Progenitor cell of endocrine pancreas (in vitro differentiated cells): Measurements from ENCODE around the gene ADAMTS14. TPM values are rescaled to one million over a fixed set of nuclear protein-coding genes. Genes with fewer than 3 reads are reported as not detected.

Experiments
- DNase-seq: peaks from one replicate; pipeline ENCODE4 v3.0.0; 2021; ENCODE audit warnings: low spot score; ENCODE audit not compliant: unreplicated experiment
- H3K27ac Mint-ChIP-seq: 2 replicates; pipeline ENCODE4 v1.8.0; 2021; ENCODE audit warnings: mild to moderate bottlenecking, moderate library complexity, mixed read lengths
- H3K27me3 Mint-ChIP-seq: 2 replicates; pipeline ENCODE4 v1.8.0; 2021; ENCODE audit warnings: mixed read lengths
- H3K36me3 Mint-ChIP-seq: 2 replicates; pipeline ENCODE4 v1.8.0; 2022; ENCODE audit warnings: mixed read lengths; ENCODE audit not compliant: insufficient read depth
- H3K4me1 Mint-ChIP-seq: 2 replicates; pipeline ENCODE4 v1.8.0; 2021; ENCODE audit warnings: low read depth, mixed read lengths
- H3K4me3 Mint-ChIP-seq: 2 replicates; pipeline ENCODE4 v1.8.0; 2021; ENCODE audit warnings: low read depth, mild to moderate bottlenecking, moderate library complexity, mixed read lengths
- H3K9me3 Mint-ChIP-seq: 2 replicates; pipeline ENCODE4 v1.8.0; 2021; ENCODE audit warnings: low read depth, mixed read lengths
- total RNA-seq: library from RNA; stranded (reverse); gene quantifications from 2 replicates; pipeline ENCODE4 v1.2.1, GENCODE V29; 2021
- TF ChIP-seq, protein P1 (sequence below): fragments of 200-600 bp; sonication (generic); IDR thresholded peaks from one replicate; pipeline ENCODE4 v1.5.0; 2021; ENCODE audit warnings: antibody characterized with exemption, mild to moderate bottlenecking; ENCODE audit not compliant: unreplicated experiment

ADAMTS14 gene
- total RNA-seq, 1 donor from 2014 or later = 0.05 TPM

DNA sequence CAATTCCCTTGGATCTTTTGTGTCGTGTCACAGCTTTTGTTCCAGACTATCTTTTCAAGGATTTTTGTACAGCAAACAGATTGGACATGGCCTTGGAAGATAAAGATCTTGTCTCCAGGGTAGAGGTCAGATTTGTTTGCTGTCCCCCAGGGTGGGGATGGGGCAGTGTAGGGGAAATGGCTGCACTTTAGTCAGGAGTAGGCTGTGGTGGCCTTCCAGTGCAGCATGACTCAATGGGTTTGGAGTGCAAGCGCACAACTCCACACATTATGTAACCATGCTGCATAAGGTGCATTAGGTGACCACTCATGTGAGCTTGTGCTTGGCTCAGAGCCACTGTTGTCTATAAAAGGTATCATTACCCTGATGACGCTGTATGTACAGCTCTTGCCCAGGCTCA is 23.9 kb upstream of the ADAMTS14 start:
- Mint-ChIP-seq H3K36me3 (no peaks in the 10 kb centered on the region), H3K4me1 (peaks cover 5% of the 10 kb centered on the region), H3K27me3 (peaks cover 2% of the 10 kb centered on the region), H3K27ac (no peak overlapping the region), H3K9me3 (peaks cover 18% of the 10 kb centered on the region), H3K4me3 (no peak overlapping the region)
- no peak for DNase-seq
- TF ChIP-seq, protein P1, sequence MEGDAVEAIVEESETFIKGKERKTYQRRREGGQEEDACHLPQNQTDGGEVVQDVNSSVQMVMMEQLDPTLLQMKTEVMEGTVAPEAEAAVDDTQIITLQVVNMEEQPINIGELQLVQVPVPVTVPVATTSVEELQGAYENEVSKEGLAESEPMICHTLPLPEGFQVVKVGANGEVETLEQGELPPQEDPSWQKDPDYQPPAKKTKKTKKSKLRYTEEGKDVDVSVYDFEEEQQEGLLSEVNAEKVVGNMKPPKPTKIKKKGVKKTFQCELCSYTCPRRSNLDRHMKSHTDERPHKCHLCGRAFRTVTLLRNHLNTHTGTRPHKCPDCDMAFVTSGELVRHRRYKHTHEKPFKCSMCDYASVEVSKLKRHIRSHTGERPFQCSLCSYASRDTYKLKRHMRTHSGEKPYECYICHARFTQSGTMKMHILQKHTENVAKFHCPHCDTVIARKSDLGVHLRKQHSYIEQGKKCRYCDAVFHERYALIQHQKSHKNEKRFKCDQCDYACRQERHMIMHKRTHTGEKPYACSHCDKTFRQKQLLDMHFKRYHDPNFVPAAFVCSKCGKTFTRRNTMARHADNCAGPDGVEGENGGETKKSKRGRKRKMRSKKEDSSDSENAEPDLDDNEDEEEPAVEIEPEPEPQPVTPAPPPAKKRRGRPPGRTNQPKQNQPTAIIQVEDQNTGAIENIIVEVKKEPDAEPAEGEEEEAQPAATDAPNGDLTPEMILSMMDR = no peak

DNA sequence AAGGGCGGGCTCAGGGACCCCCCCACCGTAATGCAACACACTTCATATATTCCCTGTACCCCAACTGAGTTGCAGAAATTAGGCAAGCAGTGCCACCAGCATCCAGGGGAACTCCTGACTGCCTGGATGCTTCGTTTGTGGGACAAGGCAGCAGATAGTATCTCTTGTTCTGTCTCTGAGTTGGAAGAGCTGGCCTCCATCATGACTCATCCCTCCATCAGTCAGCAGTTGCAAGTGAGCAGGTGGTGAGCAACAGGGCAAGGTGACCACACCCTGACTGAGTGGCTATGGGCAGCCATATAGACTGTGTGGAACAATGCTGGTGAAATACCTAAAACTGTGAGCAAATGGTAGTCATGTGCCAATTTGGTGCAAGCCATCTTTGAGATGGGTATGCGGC is 22.8 kb upstream of the ADAMTS14 start:
- no peaks in the 10 kb centered on the region for H3K36me3 Mint-ChIP-seq
- peaks cover 18% of the 10 kb centered on the region for H3K9me3 Mint-ChIP-seq
- TF ChIP-seq, protein P1 = no peak
- H3K27ac Mint-ChIP-seq = no peak overlapping the region
- peaks cover 5% of the 10 kb centered on the region for H3K4me1 Mint-ChIP-seq
- no peak overlapping the region for H3K4me3 Mint-ChIP-seq
- peaks cover 2% of the 10 kb centered on the region for H3K27me3 Mint-ChIP-seq
- DNase-seq = no peak

- H3K27me3 Mint-ChIP-seq = no peaks in the 10 kb centered on the region
Observed at GRCh38 chr10:70650104-70650503, 22.2 kb upstream of the ADAMTS14 start.

GRCh38 chr10:70650718-70651117 is 21.6 kb upstream of the ADAMTS14 start:
- no peak for DNase-seq
- Mint-ChIP-seq H3K36me3 (no peaks in the 10 kb centered on the region), H3K4me1 (no peaks in the 10 kb centered on the region), H3K4me3 (no peak overlapping the region), H3K9me3 (peaks cover 18% of the 10 kb centered on the region), H3K27ac (no peak overlapping the region), H3K27me3 (no peaks in the 10 kb centered on the region)
- TF ChIP-seq, protein P1 = no peak

More at GRCh38 chr10:70650104-70650503, 22.2 kb upstream of the ADAMTS14 start:
- H3K4me3 Mint-ChIP-seq = no peak overlapping the region
- H3K27ac Mint-ChIP-seq = no peak overlapping the region
- TF ChIP-seq, protein P1 = no peak
- no peaks in the 10 kb centered on the region for H3K36me3 Mint-ChIP-seq
- DNase-seq = no peak
- peaks cover 5% of the 10 kb centered on the region for H3K4me1 Mint-ChIP-seq
- H3K9me3 Mint-ChIP-seq = peaks cover 18% of the 10 kb centered on the region

DNA sequence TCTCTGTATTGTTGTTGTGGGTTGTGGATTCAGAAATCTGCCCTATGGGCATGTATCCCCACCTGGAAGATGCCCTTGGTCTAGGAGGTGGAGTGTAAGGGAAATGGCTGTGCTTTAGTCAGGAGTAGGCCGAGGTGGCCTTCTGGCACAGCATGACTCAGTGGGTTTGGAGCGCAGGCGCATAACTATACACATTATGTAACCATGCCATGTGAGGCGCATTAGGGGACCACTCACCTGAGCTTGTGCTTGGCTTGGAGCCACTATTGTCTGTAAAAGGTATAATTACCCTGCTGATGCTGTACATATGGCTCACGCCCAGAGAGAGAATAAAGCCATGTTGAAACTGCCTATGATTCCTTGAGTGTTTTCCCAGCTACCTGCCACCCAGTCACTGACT is 20.6 kb upstream of the ADAMTS14 start:
- H3K9me3 Mint-ChIP-seq = peaks cover 18% of the 10 kb centered on the region
- H3K4me1 Mint-ChIP-seq = no peaks in the 10 kb centered on the region

More for the DNA sequence above, 20.6 kb upstream of the ADAMTS14 start:
- no peak overlapping the region for H3K27ac Mint-ChIP-seq
- no peak for DNase-seq
- H3K4me3 Mint-ChIP-seq = no peak overlapping the region
- TF ChIP-seq, protein P1 = no peak
- H3K27me3 Mint-ChIP-seq = no peaks in the 10 kb centered on the region
- no peaks in the 10 kb centered on the region for H3K36me3 Mint-ChIP-seq
